Measurements from ENCODE around the gene BUD13.

BUD13 gene

GRCh38 chr11:116750070-116750718 is 22.6 kb downstream of the BUD13 start:
- no peak for DNase-seq

- no peak for DNase-seq
Observed at GRCh38 chr11:116742104-116742503, 30.7 kb downstream of the BUD13 start.

GRCh38 chr11:116740741-116741140 is 32.0 kb downstream of the BUD13 start:
- DNase-seq, result no peak

GRCh38 chr11:116738975-116739374 is 33.8 kb downstream of the BUD13 start:
- DNase-seq, result no peak

GRCh38 chr11:116736763-116737162 is 36.0 kb downstream of the BUD13 start:
- DNase-seq, result no peak

GRCh38 chr11:116733969-116734508 is 38.7 kb downstream of the BUD13 start:
- no peak for DNase-seq

GRCh38 chr11:116733043-116733755 is 39.6 kb downstream of the BUD13 start:
- no peak for DNase-seq

GRCh38 chr11:116732271-116733042 is 40.3 kb downstream of the BUD13 start:
- DNase-seq, result peak; percentile 32

GRCh38 chr11:116731821-116732220 is 41.0 kb downstream of the BUD13 start:
- DNase-seq, result no peak

GRCh38 chr11:116731097-116731761 is 41.6 kb downstream of the BUD13 start:
- DNase-seq, result no peak

- DNase-seq, result no peak
Observed at GRCh38 chr11:116730601-116731000, 42.2 kb downstream of the BUD13 start.

- DNase-seq, result no peak
Observed at GRCh38 chr11:116730241-116730561, 42.6 kb downstream of the BUD13 start.

- DNase-seq, result no peak
Observed at GRCh38 chr11:116729501-116730240, 43.1 kb downstream of the BUD13 start.

GRCh38 chr11:116727990-116728389 is 44.8 kb downstream of the BUD13 start:
- no peak for DNase-seq

- no peak for DNase-seq
Observed at GRCh38 chr11:116725434-116726221, 47.2 kb downstream of the BUD13 start.

- no peak for DNase-seq
Observed at GRCh38 chr11:116724813-116725212, 48.0 kb downstream of the BUD13 start.

- no peak for DNase-seq
Observed at GRCh38 chr11:116723511-116723910, 49.3 kb downstream of the BUD13 start.

- no peak for DNase-seq
Observed at GRCh38 chr11:116721988-116722387, 50.8 kb downstream of the BUD13 start.

GRCh38 chr11:116720895-116721294 is 51.9 kb downstream of the BUD13 start:
- DNase-seq, result no peak

- no peak for DNase-seq
Observed at GRCh38 chr11:116718955-116719501, 53.8 kb downstream of the BUD13 start.

- DNase-seq, result no peak
Observed at GRCh38 chr11:116716621-116717020, 56.2 kb downstream of the BUD13 start.

Measured in central memory CD4-positive, alpha-beta T cell (primary cell).